HG02938 (cell line): ENCODE data around the gene JPH3.
"Not testable (repeated sequence)": the region's sequence is repeated elsewhere in the genome, so short reads cannot be mapped to it uniquely, and the experiment has no call there.

Experiments used
- ATAC-seq: cut with Tn5 transposase; IDR thresholded peaks from one replicate; pipeline ENCODE4 v1.9.1; 2021; ENCODE audit warnings: mild to moderate bottlenecking, moderate library complexity; ENCODE audit not compliant: unreplicated experiment

Gene JPH3

DNA sequence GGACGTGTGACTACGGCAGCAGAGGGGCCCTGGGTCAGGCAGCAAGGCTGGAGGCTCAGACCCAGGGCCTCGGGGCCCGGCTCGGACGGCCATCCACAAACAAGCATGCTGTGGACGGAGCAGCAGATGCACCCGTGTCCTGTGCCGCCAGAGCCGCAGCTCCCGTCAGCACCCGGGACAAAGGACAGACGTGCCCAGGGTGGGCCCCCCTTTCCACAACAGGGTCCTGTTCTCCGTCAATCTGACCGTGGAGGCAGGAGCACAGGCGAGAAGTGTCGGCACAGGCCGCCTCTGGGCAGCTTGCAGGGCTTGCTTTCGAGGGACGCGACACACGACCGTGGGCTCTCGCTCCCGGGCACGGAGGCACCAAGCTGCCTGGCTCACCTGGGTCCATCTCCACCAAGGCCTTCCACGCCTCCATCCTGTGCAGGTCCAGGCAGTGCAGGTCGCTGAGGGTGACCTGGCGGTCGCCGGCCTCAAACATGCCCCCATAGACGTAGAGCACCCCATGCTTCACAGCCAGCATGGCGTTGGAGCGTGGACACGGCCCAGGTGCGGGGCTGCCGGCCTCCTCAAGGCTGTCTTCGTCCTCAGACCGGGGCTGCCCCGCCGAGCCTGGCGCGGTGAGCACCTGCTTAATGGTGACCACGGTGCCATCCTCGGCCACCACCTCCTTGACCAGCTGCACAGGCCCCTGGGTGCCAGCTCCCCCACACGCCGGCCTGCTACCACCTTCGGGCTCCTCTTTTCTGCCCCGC is 106.8 kb downstream of the JPH3 start:
- ATAC-seq = no peak

DNA sequence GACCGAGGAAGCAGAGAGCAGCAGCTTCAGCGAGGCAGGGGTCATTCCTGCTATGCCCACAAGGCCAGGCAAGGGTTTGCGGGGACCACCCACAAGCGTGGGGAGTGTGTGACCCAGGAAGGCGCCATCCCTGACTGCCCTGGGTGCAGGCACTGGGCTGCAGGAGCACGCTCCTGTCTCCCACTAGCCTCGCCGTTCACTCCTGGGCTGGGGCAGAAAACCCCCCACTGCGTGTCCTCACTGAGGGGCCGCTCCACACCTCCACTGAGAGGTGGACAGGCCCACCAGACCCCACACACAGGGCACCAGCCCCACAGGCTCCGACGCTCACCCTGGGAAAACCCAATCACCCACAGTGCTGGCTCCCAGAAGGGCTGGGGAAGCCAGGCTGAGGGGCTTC is 107.4 kb downstream of the JPH3 start:
- ATAC-seq = no peak

DNA sequence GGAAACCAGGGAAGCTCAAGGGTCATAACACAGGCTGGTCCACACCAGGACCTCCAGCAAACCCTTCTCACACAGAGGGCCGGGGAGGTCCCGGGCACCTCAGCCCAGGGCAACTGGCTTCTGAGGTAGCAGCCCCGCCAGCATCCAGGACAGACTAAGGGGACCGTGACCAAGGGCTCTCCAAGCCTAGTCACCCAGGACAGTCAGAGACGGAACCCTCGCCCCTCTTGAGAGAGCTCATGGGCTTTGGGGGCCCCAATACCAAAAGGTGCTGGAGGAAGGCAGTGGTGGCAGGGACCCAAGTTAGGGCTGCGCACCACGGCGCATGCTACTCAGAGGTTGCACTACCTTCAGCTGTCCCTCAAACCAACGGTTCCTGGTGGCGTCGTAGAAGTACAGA is 108.6 kb downstream of the JPH3 start:
- no peak for ATAC-seq

DNA sequence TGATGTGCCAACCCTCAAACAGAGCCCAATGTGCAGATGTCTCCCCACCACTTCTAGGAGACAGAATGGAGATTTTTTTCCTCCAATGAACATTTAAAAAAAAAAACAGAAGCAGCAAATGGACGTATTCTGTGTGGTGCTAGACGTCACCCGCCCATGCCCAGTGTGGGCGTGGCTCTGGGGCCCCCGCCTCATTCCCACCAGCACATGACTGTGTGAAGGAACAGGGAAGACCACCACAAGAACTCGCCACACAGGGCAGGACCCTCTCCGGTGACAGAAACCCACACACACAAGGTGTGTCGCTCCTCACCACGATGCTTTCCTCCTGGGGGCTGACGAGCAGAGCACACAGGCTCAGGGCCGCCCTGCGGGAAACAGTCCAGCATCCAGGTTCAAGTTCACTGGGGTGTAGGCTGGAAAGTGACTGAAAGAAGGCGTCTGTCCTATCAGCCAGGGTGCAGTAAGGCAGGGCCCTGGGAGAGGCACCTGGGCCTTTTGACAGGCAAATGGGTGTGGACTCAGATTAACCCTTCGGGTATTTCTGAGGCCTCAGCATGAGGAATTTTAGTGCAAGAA is 110.0 kb downstream of the JPH3 start:
- no peak for ATAC-seq

DNA sequence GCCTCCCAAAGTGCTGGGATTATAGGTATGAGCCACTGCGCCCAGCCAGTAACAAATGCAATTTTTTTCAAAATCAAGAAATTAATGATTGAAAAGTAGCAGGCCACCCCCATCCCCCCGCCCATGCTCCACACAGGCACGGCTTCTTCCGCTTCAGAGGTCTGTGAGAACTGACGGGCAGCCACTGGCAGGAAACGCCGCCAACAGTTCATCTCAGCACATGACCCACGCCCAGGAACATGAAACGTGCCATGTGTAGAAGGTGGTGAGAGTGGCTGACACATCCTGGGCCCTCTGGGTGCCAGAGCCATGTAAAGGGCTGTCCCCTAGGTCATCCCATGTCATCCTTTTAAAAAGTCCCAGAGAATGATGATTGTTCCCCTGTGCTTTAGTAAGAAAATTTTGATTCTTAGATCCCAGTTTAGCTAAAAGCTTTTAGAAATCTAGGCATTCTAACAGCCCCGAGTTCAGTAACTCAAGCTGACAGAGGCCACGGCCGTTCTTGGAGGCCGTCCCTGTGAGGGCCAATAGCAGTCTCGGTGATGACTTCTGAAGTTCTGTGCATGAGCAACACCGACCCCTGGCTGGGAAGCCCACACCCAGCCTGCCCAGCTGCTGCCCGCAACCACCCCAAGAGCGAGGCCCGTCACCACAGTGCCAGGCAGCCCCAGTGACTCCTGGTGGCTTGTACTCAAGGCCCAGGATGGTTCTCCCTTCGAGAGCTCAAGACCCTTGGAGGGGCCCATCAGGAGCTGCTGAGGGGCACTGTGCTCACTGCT is 111.3 kb downstream of the JPH3 start:
- no peak for ATAC-seq

DNA sequence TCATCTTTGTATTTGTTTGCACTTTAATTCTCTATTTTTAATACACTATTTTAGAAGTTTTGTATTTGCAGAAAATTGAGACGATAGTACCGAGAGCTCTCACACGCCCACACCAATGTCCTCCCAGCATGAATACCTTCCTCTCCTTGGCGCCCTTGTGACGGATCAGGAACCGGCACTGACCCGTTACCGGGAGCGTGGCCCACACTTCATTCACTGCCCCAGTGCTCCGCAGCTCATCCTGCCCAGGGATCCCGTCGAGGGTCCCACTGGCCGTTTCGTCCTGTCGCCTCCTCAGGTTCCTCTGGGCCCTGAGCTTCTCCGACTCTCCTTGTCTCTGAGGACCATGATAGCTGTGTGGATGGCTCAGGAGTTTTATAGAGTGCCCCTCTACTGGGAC is 112.9 kb downstream of the JPH3 start:
- ATAC-seq = no peak

DNA sequence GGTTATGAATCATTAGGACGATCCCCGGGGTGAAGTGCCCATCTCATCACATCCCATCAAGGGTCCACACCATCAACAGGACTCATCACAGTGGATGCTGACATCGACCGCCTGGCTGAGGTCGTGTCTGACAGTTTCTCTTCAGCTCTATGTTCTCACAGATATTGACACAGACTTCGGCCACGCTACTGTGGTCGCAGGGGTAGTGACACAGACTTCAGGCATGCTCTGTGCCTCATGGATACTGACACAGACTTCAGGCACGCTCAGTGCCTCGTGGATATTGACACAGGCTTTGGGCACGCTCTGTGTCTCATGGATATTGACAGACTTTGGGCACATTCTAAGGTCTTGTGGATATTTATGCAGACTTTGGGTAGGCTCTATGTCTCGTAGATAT is 113.3 kb downstream of the JPH3 start:
- ATAC-seq = no peak

DNA sequence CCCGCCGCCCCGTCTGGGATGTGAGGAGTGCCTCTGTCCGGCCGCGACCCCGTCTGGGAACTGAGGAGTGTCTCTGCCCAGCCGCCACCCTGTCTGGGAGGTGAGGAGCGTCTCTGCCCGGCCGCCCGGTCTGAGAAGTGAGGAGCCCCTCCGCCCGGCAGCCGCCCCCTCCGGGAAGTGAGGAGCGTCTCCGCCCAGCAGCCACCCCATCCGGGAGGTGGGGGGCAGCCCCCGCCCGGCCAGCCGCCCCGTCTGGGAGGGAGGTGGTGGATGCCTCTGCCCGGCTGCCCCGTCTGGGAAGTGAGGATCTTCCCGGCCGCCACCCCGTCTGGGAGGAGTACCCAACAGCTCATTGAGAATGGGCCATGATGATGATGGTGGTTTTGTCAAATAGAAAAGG is 116.5 kb downstream of the JPH3 start:
- ATAC-seq = not testable (repeated sequence)

DNA sequence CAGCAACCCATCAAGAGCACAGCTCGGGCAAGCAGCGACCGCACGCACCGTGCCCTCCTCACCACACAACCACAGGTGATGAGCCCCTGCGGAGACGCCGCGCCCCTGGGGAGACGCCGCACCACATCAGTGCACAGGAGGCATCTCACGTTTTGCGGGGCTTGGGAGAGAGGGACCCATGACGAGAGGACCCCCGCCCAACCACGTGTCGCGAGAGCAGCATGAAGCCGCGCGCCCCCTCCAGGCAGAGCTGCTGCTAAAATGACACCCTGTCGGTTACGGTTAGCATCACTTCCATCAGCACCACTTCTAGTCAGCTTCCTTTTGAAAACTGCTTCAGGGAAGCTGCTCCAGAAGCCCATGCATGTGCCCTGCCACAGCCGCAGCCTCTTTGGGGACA is 118.1 kb downstream of the JPH3 start:
- ATAC-seq = no peak

DNA sequence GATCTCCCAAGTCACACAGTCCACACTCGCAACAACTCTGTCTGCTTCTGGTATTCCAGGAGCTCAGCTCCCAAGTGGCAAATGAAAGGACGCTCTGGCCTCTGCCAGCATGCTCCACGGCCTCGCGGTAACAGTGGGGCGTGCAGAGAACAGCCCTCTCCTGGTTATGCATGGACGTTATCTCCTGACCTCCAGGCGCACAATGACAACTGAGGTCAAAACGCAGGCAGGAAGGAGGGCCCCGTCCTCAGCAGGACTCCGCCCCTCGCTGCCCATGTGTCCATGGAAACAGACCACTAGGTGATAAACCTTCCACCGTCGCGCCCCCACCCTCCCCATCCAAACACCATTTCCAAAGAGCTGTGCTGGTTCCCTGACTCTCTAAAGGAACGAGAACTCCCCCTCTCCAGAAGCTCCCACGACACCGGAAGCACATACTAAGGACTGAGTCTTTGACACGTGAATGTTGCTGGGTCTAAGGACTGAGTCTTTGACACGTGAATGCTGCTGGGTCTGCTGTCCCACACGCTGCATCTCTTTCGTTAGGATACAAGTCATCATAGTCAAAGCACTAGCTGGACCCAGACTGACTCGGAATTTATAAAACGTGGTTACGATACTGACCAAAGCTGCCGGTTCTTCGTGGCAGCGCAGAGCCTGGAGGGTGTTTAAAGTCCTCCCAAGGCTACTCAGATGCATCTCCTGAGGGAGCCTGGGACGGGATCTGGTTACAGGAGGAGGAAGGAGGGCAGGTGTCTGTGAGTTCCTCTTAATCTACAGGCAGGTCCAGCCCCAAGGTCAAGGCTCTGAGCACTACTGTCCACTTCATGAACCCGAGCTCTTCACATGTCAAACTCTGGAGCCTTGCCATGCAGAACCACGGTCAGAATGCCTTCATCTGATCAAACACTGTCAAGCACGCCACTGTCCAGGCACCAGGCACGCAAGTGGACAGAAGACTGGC is 119.6 kb downstream of the JPH3 start:
- ATAC-seq = no peak

DNA sequence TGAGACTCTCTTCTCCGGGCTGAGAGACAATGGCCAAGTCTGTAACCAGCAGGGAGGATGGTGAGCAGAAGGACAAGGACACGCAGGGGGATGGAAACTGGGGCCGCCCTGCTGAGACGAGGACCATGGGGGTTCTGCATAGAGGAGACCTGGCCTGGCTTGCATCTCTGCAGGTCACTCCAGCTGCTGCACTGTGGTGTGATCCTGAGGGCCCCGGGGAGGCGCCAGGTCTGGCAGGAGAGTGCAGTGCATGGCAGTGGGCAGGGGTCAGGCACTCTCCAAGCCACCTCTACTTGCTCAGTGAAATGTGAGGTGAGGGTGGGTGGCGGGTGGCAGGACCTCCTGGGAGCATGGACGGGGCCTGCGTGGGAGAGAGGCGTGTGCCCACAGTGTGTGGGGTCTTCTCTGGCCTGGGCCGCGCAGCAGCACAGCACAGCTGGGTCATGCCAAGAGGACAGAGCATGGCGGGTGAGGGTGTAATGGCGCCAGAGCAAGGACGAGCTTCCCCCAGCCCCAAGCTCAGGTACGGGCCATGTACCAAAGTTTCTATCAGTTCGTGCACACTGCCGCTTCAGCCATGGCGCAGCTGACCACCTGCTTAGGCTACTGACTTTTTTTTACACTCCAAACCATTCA is 120.4 kb downstream of the JPH3 start:
- no peak for ATAC-seq

DNA sequence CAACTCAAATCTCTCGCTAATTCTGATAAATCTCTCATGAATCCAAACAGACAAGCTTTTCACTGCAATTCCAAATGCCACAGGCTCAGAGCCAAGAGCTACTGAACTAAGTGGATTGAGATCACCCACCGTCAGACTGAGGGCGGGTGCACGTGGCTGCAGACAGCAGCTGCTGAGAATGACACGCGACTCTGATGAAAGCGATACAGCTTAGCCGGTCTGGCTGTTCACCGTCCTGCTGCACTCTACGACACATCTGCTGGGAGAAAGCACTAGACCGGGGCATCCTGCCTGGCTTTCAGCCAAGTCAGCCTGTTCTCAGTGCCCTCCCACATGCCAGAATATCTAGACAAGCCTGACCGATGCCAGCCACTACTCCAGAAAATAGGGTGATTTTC is 120.9 kb downstream of the JPH3 start:
- no peak for ATAC-seq

DNA sequence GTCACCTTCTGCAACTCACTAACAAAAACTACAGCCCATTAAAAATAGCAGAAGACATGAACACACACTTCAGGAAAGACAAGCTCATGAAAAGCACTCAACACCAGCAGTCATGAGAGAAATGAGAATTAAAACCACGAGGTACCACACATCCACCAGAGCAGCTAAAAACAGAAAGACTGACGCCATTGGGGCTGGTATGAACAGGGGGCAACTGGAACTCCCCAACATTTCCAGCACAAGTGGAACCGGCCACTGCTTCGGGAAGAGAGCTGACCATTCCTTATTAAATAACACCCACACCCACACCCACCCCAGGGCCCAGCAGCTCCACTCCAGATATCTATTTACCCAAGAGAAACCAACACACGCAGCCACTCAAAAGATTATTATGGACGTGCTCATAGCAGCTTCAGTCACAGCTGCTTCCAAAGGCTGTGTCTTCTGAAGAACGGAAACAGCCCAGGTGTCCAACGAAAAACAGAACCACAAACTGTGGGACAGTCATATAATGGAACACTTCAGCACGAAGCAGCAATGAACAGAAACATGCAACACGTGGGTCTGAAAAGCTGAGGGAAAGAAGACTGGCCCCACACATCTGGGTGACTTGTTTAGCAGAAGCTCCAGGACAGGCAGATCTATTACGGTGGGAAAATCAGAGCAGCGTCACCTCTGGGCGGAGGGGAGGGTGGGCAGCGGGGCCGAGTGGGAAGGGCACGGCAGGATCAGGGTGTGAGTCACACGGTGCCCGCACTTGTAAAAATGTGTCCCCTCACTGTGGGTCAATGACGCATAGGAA is 122.4 kb downstream of the JPH3 start:
- ATAC-seq = no peak

DNA sequence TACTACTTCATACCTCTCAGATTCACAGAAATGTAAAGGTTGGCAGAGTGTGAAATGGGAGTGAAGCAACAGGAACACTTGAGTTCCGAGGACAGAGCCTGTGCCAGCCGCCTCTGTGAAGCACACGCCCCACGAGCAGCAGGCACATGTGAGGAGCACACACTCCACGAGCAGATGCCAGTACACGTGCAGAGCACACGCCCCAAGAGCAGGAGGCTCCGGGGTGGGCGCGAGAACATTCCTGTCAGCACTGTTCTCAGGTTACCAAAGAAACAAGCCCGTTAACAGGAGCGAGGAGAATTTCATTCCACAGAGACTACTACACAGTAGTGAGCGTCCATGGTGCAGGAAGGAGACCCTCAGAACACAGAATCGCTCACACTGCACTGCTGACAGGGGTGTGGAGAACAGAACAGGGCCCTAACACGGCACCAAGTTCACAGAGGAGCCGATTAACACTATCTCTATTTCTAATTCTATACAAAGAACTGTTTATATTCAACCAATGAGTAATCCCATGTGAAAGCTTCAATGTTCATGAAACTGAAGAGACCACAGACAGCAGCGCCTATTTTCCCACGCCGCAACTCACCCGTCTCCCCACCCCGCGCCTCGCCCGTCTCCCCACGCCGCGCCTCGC is 123.4 kb downstream of the JPH3 start:
- ATAC-seq = no peak

DNA sequence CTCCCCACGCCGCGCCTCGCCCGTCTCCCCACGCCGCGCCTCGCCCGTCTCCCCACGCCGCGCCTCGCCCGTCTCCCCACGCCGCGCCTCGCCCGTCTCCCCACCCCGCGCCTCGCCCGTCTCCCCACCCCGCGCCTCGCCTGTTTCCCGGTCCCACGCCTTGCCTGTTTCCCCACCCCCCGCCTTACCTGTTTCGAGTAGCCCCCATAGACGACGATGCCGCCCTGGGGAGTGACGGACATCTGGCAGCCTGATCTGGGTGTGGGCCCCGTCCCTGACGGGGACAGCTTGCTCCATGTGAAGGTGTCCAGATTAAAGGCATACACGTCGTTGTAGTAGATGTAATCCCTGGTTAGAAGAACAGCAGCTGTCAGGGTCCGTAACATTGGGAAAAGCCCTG is 124.3 kb downstream of the JPH3 start:
- not testable (repeated sequence) for ATAC-seq

DNA sequence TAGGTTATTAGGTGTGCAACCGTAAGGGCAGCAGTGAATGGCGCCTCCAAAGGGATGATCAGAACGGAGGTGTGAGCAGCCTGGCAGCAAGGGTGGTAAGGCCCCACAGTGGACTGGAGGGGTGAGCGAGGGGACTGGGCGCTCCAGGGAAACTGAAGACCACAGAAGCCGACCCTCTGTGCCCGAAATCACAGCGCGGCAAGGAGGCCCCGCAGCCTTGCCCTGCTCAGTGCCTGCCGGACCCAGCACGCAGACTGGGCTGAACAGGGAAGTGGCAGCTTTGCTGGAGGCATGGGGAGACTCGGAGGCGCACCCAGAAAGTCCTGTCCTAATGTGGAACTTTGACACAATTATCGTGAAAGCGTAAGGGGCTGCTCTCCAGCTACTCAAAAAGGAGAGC is 125.0 kb downstream of the JPH3 start:
- ATAC-seq = no peak

DNA sequence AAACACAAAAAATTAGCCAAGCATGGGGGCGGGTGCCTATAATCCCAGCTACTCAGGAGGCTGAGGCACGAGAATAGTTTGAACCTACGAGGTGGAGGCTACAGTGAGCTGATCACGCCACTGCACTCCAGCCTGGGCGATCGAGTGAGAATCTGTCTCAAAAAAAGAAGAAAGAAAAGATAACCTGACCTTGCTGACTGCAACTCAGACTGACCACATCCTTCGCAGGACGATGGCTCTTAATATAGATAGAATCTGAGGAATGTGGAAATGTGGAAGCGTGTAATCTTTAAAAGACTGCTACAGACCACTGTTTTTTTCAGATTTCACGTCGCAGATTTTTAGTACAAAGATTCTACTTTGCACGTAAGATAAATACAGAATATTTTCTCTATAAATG is 125.7 kb downstream of the JPH3 start:
- no peak for ATAC-seq

DNA sequence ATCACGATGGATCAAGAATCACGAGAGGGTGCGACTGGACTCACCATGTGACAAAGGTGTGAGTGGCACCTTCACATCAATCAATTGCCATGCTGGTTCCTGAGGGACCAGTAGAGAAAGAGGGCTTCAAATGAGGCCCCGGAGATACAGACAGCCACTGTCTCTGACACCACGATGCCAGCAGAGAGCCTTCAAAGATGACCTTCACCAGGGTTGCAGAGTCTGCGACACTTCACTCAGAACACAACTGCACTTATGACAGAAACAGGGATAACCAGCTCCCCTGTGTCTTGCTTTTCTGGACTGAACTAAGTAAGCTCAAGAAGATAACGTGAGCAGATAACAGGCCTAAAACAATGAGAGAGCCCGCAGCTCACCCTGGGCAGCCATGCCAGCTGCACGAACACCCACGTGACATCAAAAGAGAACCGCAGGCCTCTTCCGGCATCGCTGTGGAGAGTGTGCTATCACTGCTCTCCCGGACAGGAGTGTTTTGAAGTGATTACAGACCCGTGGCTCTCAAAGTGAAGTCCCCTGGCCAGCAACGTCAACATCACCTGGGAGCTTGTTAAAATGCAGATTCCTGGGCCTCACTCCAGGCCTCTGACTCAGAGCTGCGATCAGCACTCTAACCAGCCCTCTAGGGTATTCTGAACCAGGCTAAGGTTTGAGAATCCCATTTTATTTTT is 127.1 kb downstream of the JPH3 start:
- no peak for ATAC-seq

DNA sequence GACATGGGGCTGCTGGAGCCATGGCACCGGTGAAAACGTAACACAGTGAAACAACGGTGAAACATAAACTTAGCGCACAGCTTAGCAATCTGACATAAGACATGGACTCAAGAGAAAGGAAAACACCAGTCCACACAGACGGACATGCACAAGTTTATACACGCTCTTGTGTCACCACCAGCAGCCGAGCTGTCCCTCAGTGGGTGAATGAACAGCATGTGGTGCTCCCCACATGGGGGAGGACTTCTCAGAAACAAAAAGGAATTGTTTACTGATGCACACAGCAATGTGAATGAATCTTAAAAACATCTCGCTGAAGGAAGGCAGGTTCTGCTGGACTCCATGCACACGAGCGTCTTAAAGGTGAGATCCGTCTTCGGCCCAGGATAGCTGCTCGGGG is 129.3 kb downstream of the JPH3 start:
- ATAC-seq = no peak
